Adipocyte (in vitro differentiated cells): Measurements from ENCODE around the gene GPD2.
"Not testable (repeated sequence)": the region's sequence is repeated elsewhere in the genome, so short reads cannot be mapped to it uniquely, and the experiment has no call there.

ENCODE experiments used
- DNase-seq: peaks from one replicate; pipeline ENCODE4 v3.0.0-alpha.2; 2015; ENCODE audit warnings: low read depth
- H3K27me3 ChIP-seq: replicated peaks from 2 replicates; pipeline ENCODE4 v1.7.0; 2013; ENCODE audit warnings: mild to moderate bottlenecking, low read length, moderate library complexity; ENCODE audit not compliant: control insufficient read depth, insufficient read depth
- H3K36me3 ChIP-seq: 2 replicates; pipeline ENCODE4 v1.7.0; 2013; ENCODE audit warnings: low read length, mild to moderate bottlenecking, moderate library complexity; ENCODE audit not compliant: control insufficient read depth, insufficient read depth, severe bottlenecking
- H3K4me1 ChIP-seq: 2 replicates; pipeline ENCODE4 v1.7.0; 2013; ENCODE audit warnings: mild to moderate bottlenecking, low read length, moderate library complexity; ENCODE audit not compliant: control insufficient read depth, insufficient read depth
- H3K4me3 ChIP-seq: 2 replicates; pipeline ENCODE4 v1.7.0; 2013; ENCODE audit warnings: mild to moderate bottlenecking, low read length, moderate library complexity
- H3K9ac ChIP-seq: 2 replicates; pipeline ENCODE4 v1.7.0; 2013; ENCODE audit warnings: mild to moderate bottlenecking, low read length, moderate library complexity
- H3K9me3 ChIP-seq: 2 replicates; pipeline ENCODE4 v1.7.0; 2013; ENCODE audit warnings: mild to moderate bottlenecking, low read length, moderate library complexity; ENCODE audit not compliant: control insufficient read depth

Gene GPD2

GRCh38 chr2:156598563-156598962 lies 162.4 kb downstream of the GPD2 start:
- H3K4me3 ChIP-seq, result no peak overlapping the region
- H3K9ac ChIP-seq, result no peak overlapping the region
- H3K4me1 ChIP-seq, result no peaks in the 10 kb centered on the region
- no peaks in the 10 kb centered on the region for H3K36me3 ChIP-seq
- H3K9me3 ChIP-seq, result no peaks in the 10 kb centered on the region
- no peak for DNase-seq
- no peaks in the 10 kb centered on the region for H3K27me3 ChIP-seq

DNA sequence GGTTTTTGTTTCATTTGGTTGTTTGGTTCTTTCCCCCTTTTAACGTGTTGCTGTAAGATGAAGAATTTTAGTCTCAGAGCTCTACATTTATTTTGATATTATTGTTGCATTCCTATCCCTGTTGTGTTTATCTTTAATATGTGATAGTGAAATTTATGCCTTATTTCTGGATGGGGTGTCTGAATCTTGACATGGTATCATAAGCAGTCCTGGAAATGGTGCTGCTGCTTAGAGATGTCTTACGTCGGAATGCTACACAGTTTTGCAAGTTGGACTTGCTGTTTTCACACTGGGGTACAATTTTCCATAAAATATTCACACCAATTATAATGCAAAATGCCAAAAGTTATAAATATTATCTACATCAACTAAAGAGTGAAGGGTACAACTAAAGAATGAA lies 164.0 kb downstream of the GPD2 start:
- H3K9me3 ChIP-seq, result no peaks in the 10 kb centered on the region
- H3K4me1 ChIP-seq, result no peaks in the 10 kb centered on the region

GRCh38 chr2:156601855-156602551 lies 165.8 kb downstream of the GPD2 start:
- H3K36me3 ChIP-seq, result no peaks in the 10 kb centered on the region
- no peak overlapping the region for H3K9ac ChIP-seq
- H3K9me3 ChIP-seq, result no peaks in the 10 kb centered on the region
- H3K4me1 ChIP-seq, result no peaks in the 10 kb centered on the region
- no peaks in the 10 kb centered on the region for H3K27me3 ChIP-seq
- DNase-seq, result peak; percentile 52
- no peak overlapping the region for H3K4me3 ChIP-seq

More for the DNA sequence above, 164.0 kb downstream of the GPD2 start:
- DNase-seq, result no peak
- Histone ChIP-seq H3K27me3 (no peaks in the 10 kb centered on the region), H3K9ac (no peak overlapping the region), H3K36me3 (no peaks in the 10 kb centered on the region), H3K4me3 (no peak overlapping the region)

DNA sequence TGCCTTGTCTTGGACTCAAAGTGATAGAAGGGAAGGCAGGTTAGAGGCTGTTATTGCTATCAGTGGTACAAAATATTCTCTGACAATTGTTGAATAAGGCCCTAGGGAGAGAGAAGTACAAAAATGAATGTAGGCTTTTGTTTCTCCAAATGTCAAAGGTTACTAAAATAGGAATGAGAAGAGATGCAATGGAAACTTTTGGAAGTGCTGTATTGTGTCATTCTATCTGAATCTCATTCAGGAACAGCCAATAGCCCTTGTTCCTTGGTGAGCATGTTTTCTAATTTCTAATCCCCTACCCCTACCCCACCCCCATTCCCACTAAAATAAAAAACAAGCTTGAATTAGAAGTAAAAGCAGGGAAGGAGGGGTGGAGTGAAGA lies 166.4 kb downstream of the GPD2 start:
- Histone ChIP-seq H3K9me3 (no peaks in the 10 kb centered on the region), H3K27me3 (no peaks in the 10 kb centered on the region), H3K4me1 (no peaks in the 10 kb centered on the region), H3K9ac (no peak overlapping the region), H3K36me3 (no peaks in the 10 kb centered on the region), H3K4me3 (no peak overlapping the region)
- no peak for DNase-seq

DNA sequence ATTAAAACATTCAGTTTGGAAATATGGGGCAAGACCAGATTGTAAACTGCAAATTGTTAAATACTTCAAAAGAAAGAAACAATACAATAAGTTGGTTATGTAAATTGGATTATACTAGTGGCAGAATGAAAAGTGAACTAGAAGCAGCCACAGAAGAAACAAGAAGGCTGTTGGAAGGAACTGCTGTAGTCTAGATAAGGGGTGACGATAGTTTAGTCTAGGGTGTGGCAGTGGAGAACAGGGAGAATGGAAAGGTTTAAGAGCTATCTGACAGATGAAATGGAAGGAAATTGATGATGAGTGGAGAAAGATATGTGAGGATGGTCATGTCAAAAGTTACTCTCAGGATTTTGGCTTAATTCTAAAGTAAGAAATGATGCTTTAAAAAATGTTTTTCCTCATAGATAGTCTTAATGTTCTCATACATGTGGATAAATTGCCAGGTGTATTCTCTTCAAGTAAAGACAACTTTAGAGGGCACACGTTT lies 179.7 kb downstream of the GPD2 start:
- no peaks in the 10 kb centered on the region for H3K9me3 ChIP-seq
- no peak overlapping the region for H3K4me3 ChIP-seq
- H3K9ac ChIP-seq, result no peak overlapping the region
- DNase-seq, result no peak
- H3K36me3 ChIP-seq, result no peaks in the 10 kb centered on the region
- no peaks in the 10 kb centered on the region for H3K4me1 ChIP-seq
- H3K27me3 ChIP-seq, result no peaks in the 10 kb centered on the region

DNA sequence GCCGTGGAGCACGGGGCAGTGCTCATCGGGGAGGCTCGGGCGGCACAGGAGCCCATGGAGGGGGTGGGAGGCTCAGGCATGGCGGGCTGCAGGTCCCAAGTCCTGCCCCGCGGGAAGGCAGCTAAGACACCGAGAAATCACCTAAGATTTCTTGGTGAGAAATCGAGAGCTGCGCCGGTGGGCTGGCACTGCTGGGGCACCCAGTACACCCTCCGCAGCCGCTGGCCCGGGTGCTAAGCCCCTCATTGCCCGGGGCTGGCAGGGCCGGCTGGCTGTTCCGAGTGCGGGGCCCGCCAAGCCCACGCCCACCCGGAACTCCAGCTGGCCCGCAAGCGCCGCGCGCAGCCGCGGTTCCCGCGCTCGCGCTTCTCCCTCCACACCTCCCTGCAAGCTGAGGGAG lies 181.9 kb downstream of the GPD2 start:
- H3K36me3 ChIP-seq, DNase-seq, H3K4me3 ChIP-seq, H3K27me3 ChIP-seq, H3K9me3 ChIP-seq, H3K4me1 ChIP-seq, H3K9ac ChIP-seq: not testable (repeated sequence)

DNA sequence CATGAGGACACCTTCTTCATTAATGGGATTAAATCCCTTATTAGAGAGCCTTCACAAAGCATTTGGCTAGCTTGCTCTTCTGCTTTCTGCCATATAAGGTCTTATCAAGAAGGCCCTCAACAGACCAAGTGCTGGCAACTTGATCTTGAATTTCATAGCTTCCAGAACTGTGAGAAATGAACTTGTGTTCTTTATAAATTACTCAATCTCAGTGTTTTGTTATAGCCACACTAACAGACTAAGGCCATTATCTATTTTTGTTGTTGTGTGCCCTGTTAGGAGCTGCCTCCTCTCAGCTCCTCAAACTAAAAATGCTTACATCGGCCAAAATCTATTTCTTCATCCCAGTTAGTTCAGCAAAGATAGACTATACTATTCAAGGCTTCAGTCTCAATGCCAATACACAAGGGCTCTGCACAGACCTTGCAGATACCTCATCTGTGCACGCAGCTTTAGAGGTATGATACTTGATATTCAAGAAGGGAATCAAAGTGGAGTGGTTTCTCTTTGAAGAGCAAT lies 182.9 kb downstream of the GPD2 start:
- Histone ChIP-seq H3K9me3 (peaks cover 6% of the 10 kb centered on the region), H3K36me3 (no peaks in the 10 kb centered on the region), H3K4me1 (no peaks in the 10 kb centered on the region), H3K9ac (no peak overlapping the region), H3K4me3 (no peak overlapping the region), H3K27me3 (no peaks in the 10 kb centered on the region)
- no peak for DNase-seq

- H3K9ac ChIP-seq, result no peak overlapping the region
- H3K4me3 ChIP-seq, result no peak overlapping the region
- no peak for DNase-seq
- no peaks in the 10 kb centered on the region for H3K36me3 ChIP-seq
- no peaks in the 10 kb centered on the region for H3K27me3 ChIP-seq
- no peaks in the 10 kb centered on the region for H3K4me1 ChIP-seq
- peaks cover 12% of the 10 kb centered on the region for H3K9me3 ChIP-seq
These were observed 186.3 kb downstream of the GPD2 start for GRCh38 chr2:156622491-156622890.

DNA sequence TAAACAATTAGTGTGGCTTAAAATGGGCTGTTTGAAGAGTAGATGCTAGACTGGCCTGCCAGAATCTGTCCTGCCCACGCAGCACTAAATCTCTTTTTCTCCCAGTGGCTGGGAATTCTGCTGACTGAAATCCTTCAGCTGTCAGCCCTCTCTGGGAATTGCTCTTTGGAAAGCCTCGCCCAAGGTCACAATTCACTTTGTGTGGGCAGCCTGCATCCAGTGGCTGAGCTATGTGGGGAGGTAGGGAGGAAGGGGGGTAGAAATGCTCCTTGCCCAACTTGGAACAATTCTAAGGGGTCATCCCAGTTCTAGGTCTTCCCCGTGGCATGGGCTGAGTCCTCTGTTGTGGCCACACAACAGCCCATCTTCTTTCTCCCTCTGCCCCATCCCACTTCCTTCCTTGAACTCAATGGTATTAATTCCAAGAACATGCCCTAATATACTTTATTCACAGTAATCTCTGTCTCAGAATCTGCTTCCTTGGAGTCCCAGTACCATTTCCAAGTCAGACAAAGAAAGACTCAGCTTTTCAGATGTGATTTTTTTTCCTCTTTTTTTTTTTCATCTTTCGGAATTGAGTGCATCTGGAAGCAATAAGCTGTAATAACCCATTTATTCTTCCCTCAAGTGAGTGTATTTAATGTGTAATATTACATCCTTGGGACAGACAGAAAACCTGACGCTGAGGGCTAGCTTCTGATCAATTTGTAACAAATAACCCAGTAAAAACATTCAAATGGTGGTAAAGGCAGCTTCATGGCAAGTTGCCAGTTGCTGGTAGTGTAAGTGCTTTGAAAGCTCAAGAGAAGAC lies 189.4 kb downstream of the GPD2 start:
- peaks cover 12% of the 10 kb centered on the region for H3K9me3 ChIP-seq
- no peak overlapping the region for H3K9ac ChIP-seq
- DNase-seq, result peak; percentile 10
- H3K36me3 ChIP-seq, result no peaks in the 10 kb centered on the region
- H3K27me3 ChIP-seq, result no peaks in the 10 kb centered on the region
- H3K4me3 ChIP-seq, result no peak overlapping the region
- no peaks in the 10 kb centered on the region for H3K4me1 ChIP-seq

DNA sequence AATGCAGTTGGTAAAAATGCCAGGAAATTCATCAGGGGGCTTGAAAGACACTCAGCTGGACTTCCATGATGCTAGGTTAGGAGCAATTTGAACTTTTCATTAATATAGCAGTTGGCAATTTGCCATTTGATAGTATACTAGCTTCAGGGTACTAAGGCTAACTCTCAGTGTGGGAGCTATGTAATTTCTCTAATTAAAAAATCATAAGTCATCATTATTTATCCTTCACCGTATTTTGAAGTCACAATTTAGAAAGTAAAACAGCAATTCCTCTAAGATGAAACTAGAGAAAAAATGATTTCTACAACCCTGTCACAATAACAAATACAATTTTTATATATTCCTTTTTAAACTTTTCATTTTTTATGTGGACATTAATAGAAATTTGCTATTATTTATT lies 190.8 kb downstream of the GPD2 start:
- Histone ChIP-seq H3K4me3 (no peak overlapping the region), H3K9me3 (peaks cover 5% of the 10 kb centered on the region)
- DNase-seq, result no peak

GRCh38 chr2:156630579-156631337 lies 194.6 kb downstream of the GPD2 start:
- Histone ChIP-seq H3K27me3 (no peaks in the 10 kb centered on the region), H3K36me3 (no peaks in the 10 kb centered on the region), H3K4me1 (no peaks in the 10 kb centered on the region), H3K9ac (no peak overlapping the region), H3K4me3 (no peak overlapping the region), H3K9me3 (no peaks in the 10 kb centered on the region)
- DNase-seq, result no peak

More for the DNA sequence above, 190.8 kb downstream of the GPD2 start:
- no peaks in the 10 kb centered on the region for H3K36me3 ChIP-seq
- no peaks in the 10 kb centered on the region for H3K4me1 ChIP-seq
- H3K27me3 ChIP-seq, result no peaks in the 10 kb centered on the region
- no peak overlapping the region for H3K9ac ChIP-seq
